HG02973 (cell line): ENCODE results near the gene CLDND1.
"Not testable (repeated sequence)": the region's sequence is repeated elsewhere in the genome, so short reads cannot be mapped to it uniquely, and the experiment has no call there.

Experiments used
- ATAC-seq: cut with Tn5 transposase; IDR thresholded peaks from one replicate; pipeline ENCODE4 v1.9.1; 2021; ENCODE audit warnings: moderate library complexity; ENCODE audit not compliant: unreplicated experiment

The CLDND1 gene

DNA sequence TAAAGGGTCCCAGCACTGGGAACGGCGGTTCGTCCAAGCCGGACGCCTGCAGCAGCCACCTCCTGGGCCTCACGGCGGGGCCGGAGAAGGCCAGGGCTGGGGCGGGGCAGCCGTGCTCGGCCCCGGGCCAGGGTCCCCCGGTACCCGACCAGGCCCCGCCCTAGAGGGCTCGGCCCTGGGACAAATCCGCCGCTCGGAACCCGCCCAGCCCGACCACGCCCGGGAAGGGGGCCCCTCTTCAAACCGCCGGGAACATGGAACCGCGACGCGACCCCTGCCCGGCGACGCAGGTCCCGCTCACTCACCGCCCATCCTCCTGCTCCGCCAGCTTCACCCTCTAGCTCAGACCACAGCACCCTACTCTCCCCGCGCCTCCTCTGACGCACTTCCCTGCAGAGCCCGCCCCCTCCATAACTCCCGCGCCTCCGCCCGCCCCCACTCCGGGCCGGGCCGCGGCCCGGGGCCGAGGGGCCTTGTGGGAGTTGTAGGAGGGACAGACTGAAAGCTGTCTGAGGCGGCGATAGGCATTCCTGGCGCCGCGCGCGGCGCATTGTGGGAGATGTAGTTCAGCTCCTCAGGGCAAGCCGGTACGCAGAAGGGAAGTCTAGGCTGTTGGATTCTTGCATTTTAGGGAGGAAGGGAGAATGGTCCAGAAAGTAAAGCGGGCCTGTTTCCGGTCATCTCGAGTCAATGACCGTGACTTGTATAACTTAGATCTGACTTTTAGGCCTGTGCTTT lies at the start of gene CLDND1:
CLDND1 (minus strand) TSS at position 359 of the 738 bp plus-strand sequence. CDS start 1,478 bp downstream, outside the sequence.
- ATAC-seq, result peak; percentile 89

GRCh38 chr3:98568402-98568801 lies 45.7 kb upstream of the CLDND1 start:
- no peak for ATAC-seq

DNA sequence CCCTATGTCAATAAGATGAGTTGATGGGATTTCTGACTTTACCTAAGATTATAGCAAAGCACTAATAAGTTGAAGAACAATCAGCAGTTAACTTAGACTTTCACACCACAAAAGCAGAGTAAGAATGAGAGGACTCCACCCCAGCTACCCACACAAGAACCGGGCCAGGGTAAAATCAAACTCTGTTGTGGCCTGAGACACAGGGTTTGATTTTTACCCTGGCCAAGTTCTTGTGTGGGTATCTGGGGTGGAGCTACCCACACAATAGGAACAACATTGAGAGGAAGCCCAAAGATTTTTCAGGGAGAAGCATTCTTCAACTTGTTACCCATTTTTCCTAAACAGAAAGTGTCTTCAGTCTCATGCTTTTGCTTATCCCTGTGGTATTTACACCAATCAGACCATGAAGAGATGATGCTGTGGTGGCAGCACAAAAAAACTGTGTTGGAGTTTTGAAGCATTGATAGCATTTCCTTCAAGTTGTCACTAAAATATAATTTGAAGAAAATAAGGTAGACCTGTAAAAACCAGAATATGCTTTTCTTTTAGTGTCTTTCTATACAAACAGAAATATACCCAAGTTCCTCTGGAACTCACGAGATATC lies 45.1 kb upstream of the CLDND1 start:
- peak; percentile 32 for ATAC-seq

GRCh38 chr3:98565843-98566242 lies 43.1 kb upstream of the CLDND1 start:
- no peak for ATAC-seq

DNA sequence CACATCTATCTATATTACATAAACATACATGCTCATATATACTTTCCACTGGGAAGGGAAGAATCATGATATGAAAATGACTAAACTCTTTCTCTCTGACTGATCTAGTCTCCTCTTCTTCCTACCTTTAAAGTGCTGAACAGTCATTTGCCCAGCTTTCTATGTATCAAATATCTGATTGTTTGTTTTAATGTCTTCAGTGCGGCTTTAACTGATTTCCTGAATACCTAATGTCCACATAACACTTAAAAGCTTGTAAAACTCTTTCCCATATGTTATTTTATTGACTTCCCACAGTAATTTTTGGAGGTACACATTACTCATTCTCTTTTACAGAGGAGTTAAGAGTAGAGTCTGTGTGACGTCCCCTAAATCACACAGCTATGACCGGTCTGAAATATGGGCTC lies 42.5 kb upstream of the CLDND1 start:
- ATAC-seq, result peak; percentile 13

DNA sequence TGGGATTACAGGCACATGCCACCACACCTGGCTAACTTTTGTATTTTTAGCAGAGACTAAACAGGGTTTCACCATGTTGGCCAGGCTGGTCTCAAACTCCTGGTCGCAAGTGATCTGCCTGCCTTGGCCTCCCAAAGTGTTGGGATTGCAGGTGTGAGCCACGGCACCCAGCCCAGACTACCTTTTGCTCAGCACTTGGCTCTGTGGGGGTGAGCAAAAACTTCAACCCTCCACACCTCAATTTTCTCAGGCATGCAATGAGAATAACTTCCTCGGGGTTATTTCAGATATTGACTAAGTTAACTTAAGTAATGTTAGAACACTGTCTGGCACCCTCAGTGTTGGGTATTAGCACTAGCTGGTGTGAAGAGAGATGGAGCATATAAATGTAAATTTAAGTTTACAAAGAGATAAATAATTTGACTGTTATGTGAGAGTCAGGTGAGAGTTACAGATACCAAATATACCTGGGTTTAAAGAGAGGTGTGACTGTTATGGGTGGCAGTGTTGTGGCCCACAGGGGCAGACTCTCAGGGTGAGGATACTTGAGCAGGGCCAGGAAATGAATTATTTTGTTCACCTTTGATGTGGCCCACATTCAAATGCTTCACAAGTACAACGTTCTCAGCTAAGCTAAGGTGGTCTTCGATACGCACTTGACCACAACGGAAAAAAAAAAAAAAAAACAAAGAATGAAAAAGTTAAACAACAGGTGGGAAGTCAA lies 41.7 kb upstream of the CLDND1 start:
- no peak for ATAC-seq

DNA sequence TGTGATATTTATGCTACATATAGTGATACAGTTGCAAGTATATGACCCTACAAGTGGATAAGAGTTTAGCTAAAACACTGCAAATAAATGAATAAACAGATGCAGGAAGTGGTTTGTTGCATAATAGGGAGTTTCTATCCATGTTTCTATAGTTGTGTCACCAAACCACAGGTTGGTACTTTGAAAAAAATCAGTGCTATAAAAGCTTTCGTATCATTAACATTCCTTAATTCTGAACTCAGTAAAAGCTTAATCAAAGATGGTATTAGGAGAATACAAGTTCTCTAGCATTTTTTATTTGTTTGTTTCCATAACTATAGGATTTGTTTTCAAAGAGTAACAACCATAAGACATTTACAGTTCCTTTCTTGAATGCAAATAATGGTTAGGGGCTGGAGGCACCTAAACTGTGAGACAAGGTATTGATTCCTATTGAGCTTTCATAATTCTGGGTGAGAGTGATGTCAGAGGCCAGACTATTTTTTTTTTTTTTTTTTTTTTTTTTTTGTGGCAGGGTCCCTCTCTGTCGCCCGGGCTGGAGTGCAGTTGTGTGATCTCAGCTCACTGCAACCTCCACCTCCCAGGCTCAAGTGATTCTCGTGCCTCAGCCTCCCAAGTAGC lies 41.1 kb upstream of the CLDND1 start:
- peak; percentile 44 for ATAC-seq

DNA sequence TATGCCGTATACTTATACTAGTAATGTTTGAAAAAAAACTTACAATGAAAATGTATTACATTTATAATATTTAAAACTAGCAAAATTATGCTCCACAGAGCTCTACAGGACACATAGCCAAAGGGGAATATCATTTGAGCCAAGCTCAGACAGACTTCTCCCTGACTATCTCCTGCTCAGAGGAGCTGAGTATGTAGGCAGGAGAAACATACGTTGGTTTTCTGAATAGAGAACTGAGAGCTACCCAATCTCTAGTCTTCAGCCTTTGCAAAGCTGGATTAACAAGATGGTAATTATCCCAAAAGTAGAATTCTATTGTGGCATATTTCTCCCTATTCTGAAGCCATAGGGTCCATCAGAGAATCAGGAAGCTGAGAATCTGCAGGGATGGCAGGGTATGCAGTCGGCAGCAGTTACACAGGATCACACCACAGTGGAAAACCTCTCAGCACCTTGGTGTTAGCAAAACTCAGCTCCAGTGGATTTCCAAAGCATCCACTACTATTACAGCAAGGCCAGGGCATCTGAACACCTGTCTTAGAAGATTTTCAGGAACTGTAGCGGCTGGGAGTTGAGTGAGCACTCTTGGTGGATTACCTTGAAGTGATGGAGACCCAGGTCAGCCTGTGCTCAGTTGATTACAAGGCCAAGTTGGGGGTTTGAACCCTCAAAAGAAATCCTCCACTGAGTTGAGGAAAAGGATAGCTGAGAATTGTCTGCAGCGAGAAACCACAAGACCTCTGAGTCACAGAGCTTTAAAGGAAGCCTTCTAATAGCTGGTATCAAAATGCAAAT lies 39.2 kb upstream of the CLDND1 start:
- no peak for ATAC-seq

DNA sequence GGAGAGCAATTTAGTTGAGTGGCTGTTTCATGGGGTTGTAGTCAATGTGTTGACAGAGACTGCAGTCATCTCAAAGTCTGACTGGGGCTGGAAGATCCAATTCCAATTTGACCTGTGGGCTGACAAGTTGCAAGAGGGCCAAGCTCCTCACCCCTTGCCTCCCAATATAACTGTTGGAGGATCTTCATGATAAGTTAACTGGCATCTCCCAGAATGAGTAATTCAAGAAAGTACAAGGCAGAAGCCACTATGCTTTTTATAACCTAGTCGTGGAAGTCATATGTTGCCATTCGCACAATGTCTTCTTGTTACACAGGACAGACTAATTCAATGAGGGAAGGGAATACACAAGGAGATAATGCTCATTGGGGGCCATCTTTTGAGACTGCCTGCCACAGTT lies 38.2 kb upstream of the CLDND1 start:
- ATAC-seq, result no peak

DNA sequence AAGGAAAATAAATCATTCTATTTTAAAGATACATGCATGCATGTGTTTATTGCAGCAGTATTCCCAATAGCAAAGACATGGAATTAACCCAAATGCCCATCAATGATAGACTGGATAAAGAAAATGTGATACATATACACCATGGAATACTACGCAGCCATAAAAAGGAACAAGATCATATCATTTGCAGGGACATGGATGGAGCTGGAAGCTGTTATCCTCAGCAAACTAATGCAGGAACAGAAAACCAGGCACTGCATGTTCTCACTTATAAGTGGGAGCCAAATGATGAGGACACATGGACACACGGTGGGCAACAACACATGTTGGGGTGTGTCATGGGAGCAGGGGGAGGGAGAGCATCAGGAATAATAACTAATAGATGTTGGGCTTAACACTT lies 37.1 kb upstream of the CLDND1 start:
- ATAC-seq, result not testable (repeated sequence)

GRCh38 chr3:98558100-98558827 lies 35.6 kb upstream of the CLDND1 start:
- ATAC-seq, result no peak

DNA sequence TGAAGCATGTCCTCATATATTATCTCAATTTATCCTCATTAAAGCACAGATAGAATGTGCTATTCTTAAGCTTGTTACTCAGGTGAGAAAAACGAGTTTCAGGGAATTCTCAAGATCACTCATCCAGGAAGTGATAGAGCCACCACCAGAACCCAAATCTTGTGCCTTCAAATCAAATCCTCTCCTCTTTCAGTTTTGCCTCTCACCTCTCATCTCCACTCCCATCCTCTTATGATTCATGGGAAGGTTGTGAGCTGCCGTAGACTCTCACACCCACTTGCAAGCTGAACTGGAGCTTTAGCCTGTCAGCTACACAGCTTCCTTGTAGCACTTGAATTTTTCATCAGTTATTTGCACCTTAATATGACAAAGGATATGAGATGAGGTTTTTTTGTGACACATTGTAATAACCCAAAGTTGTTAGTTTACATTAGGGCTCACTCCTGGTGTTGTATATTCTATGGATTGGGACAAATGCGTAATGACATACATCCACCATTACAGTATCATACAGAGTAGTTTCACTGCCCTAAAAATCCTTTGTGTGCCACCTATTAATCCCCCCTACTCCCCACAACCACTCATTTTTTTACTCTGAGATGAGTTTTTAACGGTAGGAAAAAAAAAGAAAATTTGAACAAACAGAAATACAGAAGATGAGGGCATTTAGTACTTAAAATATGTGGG lies 34.8 kb upstream of the CLDND1 start:
- no peak for ATAC-seq

GRCh38 chr3:98556164-98557130 lies 33.7 kb upstream of the CLDND1 start:
- peak; percentile 74 for ATAC-seq

DNA sequence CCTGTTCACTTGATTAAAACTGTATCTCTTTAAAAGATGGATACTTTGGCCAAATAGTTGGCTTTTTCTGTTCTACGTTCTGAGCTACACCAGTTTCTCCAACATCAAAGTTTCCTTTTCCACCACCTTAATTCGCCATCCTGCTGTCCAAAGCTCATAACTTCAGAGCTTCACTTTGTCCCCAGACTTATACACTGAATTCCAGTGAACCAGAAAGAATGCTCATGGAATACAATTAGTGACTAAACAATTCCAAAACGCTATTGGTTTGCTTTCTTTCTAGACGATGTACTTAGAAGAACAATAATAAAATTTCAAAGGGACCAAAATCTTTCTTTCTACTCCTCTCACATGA lies 32.3 kb upstream of the CLDND1 start:
- no peak for ATAC-seq

GRCh38 chr3:98554580-98554979 lies 31.9 kb upstream of the CLDND1 start:
- ATAC-seq, result no peak

DNA sequence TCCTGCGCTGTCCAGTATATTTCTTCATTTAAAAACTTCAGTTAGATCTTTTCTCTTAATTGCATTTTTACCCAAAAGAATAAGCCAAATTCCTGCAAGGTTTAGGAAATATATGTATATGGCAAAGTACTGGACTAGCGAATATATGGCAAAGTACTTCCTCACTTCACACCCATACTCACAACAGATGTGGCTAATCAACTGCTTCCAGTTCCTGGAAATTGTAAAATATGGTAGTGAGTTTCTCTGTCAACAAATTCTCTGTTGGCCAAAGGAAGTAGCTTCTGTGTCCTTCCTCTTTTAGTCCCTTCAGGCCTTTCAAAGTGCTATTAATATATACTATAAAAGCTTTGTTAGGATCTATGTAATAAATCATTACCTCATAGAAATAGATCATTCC lies 31.1 kb upstream of the CLDND1 start:
- ATAC-seq, result no peak

DNA sequence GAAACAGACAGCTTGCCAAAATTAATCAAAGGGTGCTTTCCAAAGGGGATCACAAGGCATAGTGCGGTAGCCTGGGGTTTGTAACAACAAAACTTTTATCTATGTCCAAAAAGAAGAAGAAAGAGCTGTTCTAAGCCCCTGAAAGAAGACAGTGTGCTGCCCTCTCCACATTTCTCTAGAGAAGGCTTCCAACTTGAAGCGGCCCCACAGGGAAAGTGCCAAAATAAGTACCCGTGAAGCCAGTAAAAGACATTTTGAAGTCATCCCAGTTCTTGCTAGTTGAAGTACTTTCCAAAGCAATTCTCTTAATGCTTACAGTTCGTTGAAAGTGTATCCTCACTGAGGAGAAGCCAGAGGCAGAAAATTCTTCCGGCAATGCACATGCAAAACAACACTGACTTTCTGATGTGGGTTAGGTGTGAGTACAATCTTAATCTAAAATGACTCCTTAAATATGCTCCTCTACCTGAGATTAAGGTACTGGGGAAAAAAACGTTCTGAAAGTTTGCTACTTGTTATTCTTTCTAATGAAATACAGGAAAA lies 30.4 kb upstream of the CLDND1 start:
- no peak for ATAC-seq
